GM18498 (cell line): ENCODE results near the gene SMG7.

Experiments
- ATAC-seq: cut with Tn5 transposase; IDR thresholded peaks from one replicate; pipeline ENCODE4 v1.9.1; 2021; ENCODE audit warnings: mild to moderate bottlenecking, moderate library complexity; ENCODE audit not compliant: unreplicated experiment

The SMG7 gene

DNA sequence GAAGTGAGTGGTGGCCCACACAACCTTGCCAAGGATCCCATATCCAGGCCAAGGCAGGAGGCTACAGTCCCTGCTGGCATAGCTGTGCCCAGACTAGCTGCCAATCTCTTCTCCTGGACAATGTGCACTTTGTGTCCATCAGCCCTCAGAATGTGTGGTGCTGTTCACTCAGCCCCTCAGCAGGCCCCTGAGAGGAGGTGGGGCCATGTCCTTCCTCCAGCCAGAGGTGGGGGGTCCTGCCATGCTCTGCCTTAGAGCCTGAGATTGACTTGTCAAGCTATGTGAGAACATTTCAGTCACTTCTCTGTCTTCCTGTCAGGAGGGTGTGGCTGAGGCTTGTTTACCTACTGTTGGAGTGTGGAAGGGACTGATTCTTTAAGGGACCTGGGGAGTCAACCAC lies 116.5 kb downstream of the SMG7 start:
- no peak for ATAC-seq

DNA sequence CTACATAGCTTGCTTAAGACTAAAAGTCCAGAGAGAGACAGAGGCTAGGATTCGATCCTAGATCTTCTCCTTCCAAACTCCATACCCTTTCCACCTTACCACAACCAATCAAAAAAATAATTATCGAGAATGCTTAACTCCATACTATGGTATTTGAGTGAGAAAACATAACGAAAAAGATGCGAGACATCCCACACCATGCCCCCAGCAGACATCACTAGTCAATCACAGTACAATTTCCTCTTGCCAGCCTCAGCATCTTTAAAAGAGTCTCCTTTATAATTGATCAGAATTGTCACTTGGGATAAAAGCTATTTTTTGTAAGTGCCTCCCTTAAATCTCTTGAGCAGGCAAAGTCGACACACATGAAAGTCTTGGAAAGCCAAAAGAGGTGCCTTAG lies 117.1 kb downstream of the SMG7 start:
- ATAC-seq = no peak

DNA sequence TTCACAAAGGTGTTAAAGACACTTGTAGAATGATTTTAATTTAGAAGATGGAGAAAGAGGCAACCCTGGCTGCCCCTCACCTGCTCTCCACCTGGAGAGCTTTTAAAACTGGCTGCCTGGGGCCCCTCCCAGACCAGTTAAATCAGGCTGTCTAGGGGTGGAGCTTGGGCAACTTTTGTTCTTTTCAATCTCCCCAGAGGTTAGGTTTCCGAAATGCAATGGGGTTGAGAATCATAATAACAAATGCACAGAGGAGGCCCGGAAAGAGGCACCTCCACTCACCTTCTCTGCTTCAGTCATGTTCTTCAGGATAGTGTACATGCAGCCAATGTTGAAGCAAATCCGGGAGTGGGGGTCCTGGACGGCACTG lies 117.6 kb downstream of the SMG7 start:
- no peak for ATAC-seq

DNA sequence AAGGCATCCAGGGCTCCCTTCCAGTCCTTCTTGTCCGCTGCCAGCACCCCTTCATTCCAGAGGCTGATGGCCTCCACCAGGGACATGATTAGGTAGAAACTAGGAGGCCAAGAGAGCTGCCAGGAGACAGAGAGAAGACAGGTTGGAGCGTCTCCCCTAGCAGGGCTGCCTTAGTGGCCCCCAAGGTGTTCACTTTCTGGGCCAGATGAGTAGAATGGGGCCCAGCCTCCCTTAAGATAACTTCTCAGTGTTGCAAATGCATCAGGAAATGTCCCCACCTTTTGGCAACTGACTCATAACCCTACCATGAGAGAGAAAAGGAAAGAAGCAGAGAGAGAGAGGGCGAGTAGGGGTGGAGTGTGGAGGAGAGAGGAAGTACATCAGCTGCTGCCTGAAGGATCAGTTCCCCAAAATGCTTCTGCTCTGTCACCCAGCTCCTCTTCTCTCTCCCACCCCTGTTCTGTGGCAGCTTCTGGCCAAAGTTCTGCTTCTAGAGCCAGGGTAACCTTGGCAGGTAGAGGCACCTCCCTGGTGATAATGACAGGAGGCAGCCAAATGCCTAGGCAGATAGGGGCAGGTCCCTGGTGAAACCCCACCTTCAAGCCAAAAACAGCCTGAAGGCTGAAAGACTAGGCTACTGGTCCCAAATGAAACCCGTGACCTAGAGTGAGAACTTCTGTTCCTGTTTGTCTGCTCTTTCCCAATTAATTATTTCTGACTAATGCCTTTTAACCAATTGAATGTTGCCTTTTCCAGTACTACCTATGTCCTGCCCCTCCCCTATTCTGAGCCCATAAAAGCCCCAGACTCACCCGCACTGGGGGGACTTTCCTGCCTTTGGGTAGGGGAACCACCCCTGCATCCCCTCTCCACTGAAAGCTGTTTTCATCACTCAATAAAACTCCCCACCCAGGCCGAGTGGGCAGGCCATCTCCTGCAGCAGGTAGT lies 118.2 kb downstream of the SMG7 start, which contains the start of gene NCF2:
TSS of gene NCF2 (minus strand) at position 216 of the 948 bp plus-strand sequence. CDS start at position 86, 130 bp downstream.
- peak; percentile 84 for ATAC-seq

DNA sequence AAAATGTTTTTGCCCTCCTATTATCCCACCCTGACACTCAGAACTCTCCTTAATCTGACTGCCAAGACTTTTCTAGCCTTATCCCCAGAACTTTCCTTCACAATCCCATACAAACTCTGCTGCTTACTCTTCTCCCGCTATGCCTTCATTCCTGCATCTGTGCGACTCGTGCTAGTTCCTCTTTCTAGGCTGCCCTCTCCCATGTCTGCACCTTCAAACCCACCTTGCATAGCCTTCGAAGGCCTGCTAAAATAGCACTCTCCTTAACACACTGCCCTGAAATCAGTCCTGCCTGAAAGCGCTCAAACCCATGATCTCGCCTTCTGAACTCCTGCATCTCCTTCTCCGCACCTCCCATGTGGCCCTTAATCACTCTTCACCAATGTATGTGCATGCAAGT lies 120.4 kb downstream of the SMG7 start:
- ATAC-seq = no peak

DNA sequence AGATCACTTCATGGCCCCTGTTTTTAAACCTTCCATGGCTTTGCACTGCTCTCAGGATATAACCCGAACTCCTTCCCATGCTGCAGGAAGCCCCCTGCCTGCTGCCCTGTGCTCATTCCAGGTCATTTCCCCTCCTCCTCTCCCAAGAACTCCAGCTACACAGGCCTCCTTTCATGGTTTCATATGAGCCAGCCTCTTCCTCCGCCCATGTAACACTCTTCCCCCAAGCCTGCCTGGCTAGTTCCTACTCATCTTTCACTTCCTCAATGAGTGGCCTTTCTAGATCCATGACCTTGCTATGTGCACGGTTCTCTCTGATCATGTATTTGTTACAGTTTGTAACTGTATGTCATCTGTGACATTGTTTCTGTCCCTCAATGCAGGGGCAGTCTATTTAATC lies 121.1 kb downstream of the SMG7 start:
- ATAC-seq = peak; percentile 51

DNA sequence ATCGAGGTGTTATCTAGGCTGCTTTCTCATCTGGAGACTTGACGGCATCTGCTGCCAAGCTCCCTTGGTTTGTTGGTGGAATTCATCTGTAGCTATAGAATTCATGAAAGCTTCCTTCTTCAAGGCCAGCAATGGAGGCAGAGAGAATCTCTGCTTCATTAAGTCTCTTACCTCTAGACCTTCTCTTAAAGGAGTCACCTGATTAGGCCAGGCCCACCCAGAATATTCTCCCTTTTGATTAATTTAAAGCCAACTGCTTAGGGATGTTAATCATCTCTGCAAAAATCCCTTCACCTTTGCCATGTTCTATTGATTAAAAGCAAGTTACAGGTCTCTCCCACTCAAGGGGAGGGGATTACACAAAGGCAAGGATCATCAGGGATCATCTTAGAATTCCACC lies 123.2 kb downstream of the SMG7 start:
- ATAC-seq = no peak

DNA sequence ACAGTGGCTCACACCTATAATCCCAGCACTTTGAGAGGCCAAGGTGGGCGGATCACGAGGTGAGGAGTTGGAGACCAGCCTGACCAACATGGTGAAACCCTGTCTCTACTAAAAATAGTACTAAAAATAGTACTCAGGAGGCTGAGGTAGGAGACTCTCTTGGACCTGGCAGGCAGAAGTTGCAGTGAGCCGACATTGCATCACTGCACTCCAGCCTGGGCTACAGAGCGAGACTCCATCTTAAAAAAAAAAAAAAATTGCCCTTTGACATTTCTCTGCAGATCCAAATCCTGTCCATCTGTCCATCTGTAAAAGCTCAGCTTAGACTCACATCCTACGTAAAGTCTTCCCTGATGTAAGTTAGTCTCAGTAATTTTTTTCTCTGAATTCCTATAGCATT lies 124.2 kb downstream of the SMG7 start:
- no peak for ATAC-seq

DNA sequence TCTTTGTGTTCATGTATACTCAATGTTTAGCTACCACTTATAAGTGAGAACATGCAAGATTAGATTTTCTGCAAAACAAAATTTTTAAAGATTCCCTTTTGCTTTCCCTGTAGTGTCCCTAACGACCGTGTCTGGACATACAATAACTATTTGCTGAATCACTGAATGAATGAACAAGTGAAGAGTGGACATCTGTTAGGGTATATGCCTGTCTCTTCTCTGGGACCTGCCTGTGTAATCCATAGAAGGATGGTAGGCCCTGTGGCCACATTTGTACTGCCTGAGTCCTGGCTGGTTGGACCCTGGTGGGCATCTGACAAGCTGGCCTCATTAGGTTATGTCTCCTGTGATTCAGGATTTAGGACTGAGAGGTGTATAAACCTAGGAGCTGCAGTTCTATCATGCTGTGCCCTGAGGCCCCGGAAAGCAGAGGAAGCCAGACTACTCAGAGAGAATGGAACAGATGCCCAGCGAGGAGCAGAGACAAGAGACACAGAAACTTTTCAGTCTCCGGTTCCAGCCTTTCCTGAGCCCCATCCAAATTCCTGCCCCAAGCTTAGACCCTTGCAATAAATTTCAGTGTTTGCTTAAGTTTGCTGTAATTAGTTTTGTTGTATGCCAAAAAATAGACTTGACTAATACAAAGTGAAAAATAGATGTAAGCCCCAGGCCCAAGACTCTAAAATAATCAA lies 125.5 kb downstream of the SMG7 start:
- ATAC-seq = no peak

DNA sequence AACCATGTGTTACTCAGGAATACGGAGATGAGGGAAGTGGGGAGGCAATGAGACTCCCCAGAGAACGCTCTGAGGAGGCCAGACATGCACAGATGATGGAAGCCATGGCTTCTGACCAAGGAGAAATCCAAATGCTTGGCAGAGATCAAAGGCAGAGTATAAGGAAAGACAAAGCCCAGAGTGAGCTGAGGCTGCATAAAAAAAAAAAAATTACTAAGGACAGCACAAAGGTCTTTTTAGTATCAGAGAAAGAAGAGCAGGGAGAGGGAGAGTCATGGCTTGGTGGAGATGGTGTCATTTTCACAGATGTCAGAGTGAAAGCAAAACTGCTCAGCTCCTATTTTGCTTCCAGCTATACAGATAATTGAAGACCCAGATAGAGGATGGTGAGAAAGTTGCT lies 126.1 kb downstream of the SMG7 start:
- ATAC-seq = peak; percentile 74

DNA sequence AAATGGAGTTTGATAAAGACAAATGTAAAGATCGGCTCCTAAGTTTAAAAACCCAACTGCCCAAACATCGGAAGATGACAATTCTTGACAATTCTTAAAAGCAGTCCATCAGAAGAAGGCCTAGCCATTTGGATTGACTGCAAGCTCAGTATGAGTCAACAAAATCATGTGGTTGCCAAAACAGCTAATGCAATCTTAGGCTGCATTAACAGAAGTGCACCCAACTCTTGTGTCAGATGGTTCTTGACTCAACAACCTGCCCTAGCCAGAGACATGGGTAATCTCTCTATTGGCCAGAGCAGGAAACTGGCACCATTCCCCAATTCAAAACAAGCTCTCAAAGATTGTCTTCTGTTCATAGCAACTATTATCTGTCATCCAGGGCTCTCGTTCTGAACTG lies 127.8 kb downstream of the SMG7 start:
- no peak for ATAC-seq

DNA sequence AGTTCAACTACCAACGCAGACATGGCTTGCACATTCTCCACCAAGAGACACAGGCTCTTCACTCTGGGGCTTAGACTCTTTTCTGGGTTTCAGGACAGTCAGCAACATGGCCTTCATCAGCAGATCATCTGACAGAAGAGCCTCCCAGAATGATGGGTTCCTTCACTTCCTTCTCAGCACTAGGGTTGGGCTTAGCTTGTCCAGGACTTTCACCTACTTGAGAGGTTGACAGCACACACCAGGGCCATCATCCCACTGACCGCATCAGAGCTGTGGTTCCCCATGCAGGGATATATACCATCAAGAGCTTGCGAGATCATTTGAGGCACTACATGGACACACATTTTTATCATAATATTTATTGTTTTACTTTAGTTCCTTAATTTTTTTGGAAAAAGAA lies 128.3 kb downstream of the SMG7 start:
- no peak for ATAC-seq

DNA sequence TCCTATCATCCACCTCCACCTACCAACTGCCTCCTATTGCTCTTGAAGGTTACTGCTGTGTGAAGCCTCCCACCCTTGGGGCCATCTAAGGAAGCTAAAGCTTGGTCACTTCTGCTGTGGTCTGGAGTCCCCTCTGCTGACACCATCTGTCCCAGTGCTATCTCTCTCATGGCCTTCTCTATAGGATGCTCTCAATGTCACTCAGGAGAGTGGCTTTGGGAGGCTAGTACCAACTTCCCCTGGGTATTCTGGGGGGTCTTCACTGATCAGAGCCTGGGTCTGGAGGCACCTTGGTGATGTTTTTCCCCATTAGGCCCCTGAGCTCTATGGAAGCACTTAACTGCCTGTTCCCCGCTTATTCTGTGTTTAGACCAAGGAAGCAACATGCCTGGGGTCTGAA lies 130.2 kb downstream of the SMG7 start:
- no peak for ATAC-seq
